Osteocyte (in vitro differentiated cells): ENCODE results near the gene TGFA. TPM values are rescaled to one million over a fixed set of nuclear protein-coding genes. Genes with fewer than 3 reads are reported as not detected.

ENCODE experiments used
- DNase-seq: peaks from one replicate; pipeline ENCODE4 v3.0.0; 2021; ENCODE audit warnings: mixed read lengths; ENCODE audit not compliant: unreplicated experiment; ENCODE audit errors: extremely low spot score
- H3K27ac Mint-ChIP-seq: one replicate; pipeline ENCODE4 v1.8.0; 2021; ENCODE audit warnings: mild to moderate bottlenecking, mixed read lengths; ENCODE audit not compliant: unreplicated experiment
- H3K27me3 Mint-ChIP-seq: one replicate; pipeline ENCODE4 v1.8.0; 2021; ENCODE audit warnings: mixed read lengths; ENCODE audit not compliant: unreplicated experiment
- H3K36me3 Mint-ChIP-seq: one replicate; pipeline ENCODE4 v1.8.0; 2021; ENCODE audit warnings: mixed read lengths; ENCODE audit not compliant: unreplicated experiment
- H3K4me1 Mint-ChIP-seq: one replicate; pipeline ENCODE4 v1.8.0; 2021; ENCODE audit warnings: mixed read lengths; ENCODE audit not compliant: unreplicated experiment
- H3K4me3 Mint-ChIP-seq: one replicate; pipeline ENCODE4 v1.8.0; 2021; ENCODE audit warnings: mild to moderate bottlenecking, moderate library complexity, mixed read lengths; ENCODE audit not compliant: unreplicated experiment
- H3K9me3 Mint-ChIP-seq: one replicate; pipeline ENCODE4 v1.8.0; 2021; ENCODE audit warnings: mixed read lengths; ENCODE audit not compliant: unreplicated experiment
- total RNA-seq: library from RNA; stranded (reverse); gene quantifications from 2 replicates; pipeline ENCODE4 v1.2.1, GENCODE V29; 2021
- TF ChIP-seq, protein P1 (sequence below): fragments of 200-600 bp; sonication (generic); IDR thresholded peaks from 2 replicates; pipeline ENCODE4 v1.5.0; 2021; ENCODE audit warnings: antibody characterized with exemption, mild to moderate bottlenecking, moderate library complexity

The TGFA gene
- total RNA-seq, 1 donor from 2014 or later = 0.08 TPM

DNA sequence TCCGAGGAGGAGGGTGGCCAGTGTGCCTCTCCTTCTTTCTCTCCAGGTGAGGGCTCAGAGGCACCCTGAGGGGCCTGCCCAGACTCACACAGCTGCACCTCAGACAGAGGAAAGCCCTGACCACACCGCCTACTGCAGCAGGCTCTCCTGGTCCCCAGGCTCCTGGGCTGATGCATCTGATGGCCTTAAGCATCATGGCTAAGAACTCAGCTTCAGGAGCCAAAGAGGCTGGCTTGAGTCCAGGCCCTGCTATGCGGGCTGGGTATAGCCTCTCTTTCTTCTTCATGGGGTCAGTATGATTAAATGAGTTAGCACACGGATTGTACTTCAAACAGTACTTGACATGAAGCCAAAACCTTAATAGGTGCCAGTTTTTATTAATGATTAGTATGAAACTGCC is 89.6 kb downstream of the TGFA start:
- H3K4me3 Mint-ChIP-seq = no peak overlapping the region
- no peaks in the 10 kb centered on the region for H3K36me3 Mint-ChIP-seq
- TF ChIP-seq, protein P1, sequence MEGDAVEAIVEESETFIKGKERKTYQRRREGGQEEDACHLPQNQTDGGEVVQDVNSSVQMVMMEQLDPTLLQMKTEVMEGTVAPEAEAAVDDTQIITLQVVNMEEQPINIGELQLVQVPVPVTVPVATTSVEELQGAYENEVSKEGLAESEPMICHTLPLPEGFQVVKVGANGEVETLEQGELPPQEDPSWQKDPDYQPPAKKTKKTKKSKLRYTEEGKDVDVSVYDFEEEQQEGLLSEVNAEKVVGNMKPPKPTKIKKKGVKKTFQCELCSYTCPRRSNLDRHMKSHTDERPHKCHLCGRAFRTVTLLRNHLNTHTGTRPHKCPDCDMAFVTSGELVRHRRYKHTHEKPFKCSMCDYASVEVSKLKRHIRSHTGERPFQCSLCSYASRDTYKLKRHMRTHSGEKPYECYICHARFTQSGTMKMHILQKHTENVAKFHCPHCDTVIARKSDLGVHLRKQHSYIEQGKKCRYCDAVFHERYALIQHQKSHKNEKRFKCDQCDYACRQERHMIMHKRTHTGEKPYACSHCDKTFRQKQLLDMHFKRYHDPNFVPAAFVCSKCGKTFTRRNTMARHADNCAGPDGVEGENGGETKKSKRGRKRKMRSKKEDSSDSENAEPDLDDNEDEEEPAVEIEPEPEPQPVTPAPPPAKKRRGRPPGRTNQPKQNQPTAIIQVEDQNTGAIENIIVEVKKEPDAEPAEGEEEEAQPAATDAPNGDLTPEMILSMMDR = no peak
- H3K4me1 Mint-ChIP-seq = no peaks in the 10 kb centered on the region
- DNase-seq = no peak
- H3K27me3 Mint-ChIP-seq = peaks cover 9% of the 10 kb centered on the region
- no peaks in the 10 kb centered on the region for H3K9me3 Mint-ChIP-seq
- H3K27ac Mint-ChIP-seq = no peak overlapping the region

DNA sequence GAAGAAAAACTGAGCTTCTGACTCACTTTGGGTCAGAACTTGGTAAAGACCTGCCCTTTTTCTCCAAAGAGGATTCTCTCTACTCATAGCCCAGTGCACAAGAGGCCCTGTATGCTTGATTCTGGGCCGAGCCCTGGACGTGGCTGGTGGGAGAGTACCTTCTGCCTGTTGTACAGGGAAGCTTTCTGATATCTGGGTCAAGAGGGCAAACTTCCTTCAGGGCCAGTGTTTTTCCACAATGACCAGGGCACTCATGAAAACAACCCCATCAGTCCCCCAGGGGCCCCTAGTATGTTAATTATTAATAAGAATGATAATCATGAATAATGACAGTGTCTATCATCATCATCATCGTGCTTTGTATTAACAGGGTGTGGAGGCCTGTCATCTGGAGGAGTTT is 90.0 kb downstream of the TGFA start:
- H3K4me3 Mint-ChIP-seq = no peak overlapping the region
- H3K4me1 Mint-ChIP-seq = no peaks in the 10 kb centered on the region
- TF ChIP-seq, protein P1 = no peak
- no peak overlapping the region for H3K27ac Mint-ChIP-seq
- peaks cover 13% of the 10 kb centered on the region for H3K27me3 Mint-ChIP-seq
- H3K36me3 Mint-ChIP-seq = no peaks in the 10 kb centered on the region
- no peaks in the 10 kb centered on the region for H3K9me3 Mint-ChIP-seq
- DNase-seq = no peak

DNA sequence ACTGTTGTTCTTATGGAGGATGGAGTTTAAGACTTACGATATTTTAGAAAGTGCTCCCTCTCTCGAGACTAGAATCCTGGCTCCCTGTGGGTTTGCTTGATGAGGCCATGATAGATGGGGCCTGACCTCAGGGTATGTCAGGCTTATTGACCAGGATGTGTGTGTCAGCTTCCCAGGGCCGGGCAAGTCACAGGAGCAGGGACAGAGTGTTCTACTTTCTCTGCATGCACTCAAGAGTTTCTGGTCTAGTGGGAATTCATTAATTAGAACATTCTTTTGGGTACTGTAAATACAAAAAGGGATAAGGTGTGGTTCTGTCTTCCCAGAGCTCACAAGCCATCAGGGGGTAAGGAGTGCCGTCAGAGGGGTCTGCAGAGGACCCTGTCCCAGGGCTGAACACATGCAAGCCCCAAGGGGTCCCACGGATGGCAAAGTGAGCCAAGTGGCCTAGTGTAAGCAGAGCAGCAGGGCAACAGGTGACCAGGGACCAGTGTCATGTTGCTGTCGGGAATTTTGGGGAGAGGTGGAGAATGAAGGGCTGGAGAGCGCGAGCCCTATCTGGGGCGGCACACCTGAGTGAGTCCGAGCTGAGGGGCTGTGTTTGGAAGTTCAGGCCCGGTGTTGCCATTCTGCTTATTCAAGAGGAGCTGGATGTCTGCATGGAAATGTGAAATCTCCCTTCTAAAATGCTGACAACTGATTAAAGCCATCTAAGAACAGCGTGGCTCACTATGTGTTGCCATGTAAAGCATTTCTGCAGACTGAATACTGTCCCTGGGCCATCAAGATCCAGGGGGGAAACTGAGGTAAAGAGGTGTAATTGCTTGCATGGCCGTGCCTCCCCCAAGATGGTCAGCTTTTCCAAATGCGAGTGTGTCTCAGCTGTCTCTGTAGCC is 91.4 kb downstream of the TGFA start:
- Mint-ChIP-seq H3K27ac (no peak overlapping the region), H3K36me3 (no peaks in the 10 kb centered on the region), H3K4me1 (no peaks in the 10 kb centered on the region), H3K4me3 (no peak overlapping the region), H3K27me3 (peaks cover 15% of the 10 kb centered on the region), H3K9me3 (no peaks in the 10 kb centered on the region)
- TF ChIP-seq, protein P1 = no peak
- DNase-seq = no peak

DNA sequence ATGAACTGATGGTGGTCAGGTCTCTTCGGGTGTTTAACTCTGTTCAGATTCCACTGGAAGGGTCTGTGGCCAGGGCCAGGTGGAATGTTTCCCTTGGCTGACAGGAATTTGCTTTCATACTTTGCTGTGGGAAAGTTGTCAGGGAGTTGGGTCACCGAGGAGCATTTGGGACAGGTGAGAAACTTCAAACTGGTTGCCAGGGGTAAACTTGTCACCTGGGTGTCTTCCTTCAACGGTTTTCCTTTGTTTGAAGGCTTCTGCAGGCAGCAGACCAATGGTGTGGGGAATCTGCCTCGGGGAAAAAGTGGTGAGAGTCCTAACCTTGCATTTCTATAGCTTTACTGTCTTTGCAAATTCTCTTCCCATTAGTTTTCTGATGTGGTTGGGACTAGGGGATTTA is 92.2 kb downstream of the TGFA start:
- H3K4me3 Mint-ChIP-seq = no peak overlapping the region
- no peaks in the 10 kb centered on the region for H3K9me3 Mint-ChIP-seq
- peaks cover 15% of the 10 kb centered on the region for H3K27me3 Mint-ChIP-seq
- DNase-seq = no peak
- no peaks in the 10 kb centered on the region for H3K4me1 Mint-ChIP-seq
- TF ChIP-seq, protein P1 = no peak
- H3K27ac Mint-ChIP-seq = no peak overlapping the region
- H3K36me3 Mint-ChIP-seq = no peaks in the 10 kb centered on the region

DNA sequence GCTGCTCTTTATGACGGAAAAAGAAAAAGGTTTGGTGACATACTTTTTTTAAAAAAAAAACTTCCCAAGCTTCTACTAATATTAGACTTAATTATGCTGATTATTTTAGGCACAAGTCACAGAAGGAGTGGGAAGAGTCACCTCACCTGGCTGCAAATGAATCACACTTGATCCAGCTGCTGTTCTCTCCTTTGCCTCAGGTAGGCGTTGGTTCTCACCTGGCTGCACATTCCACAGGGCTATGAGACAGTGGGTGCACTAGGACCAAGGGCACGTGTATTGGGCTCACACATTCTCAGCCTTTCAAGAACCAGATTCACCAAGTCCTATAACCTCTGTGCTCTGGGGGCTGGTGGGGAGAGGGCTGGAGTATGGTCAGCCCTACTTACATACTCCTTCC is 93.3 kb downstream of the TGFA start:
- no peak overlapping the region for H3K4me3 Mint-ChIP-seq
- peaks cover 15% of the 10 kb centered on the region for H3K27me3 Mint-ChIP-seq
- no peaks in the 10 kb centered on the region for H3K9me3 Mint-ChIP-seq
- TF ChIP-seq, protein P1 = no peak
- no peaks in the 10 kb centered on the region for H3K36me3 Mint-ChIP-seq
- DNase-seq = peak; percentile 38
- H3K27ac Mint-ChIP-seq = no peak overlapping the region
- no peaks in the 10 kb centered on the region for H3K4me1 Mint-ChIP-seq
